Liver (tissue), 9 donors: ENCODE results near the gene MAGEA4. TPM values are rescaled to one million over a fixed set of nuclear protein-coding genes. Genes with fewer than 3 reads are reported as not detected.

ENCODE experiments used
- DNase-seq: peaks from one replicate; pipeline ENCODE4 v3.0.0-alpha.2; 2017; ENCODE audit warnings: low spot score
- H3K27ac ChIP-seq, 2 donors: one replicate each; pipeline ENCODE4 v1.7.0; 2013; ENCODE audit warnings: inconsistent platforms in 2 of 2, low read length in 2 of 2, control low read depth in 1 of 2, low read depth in 1 of 2, mild to moderate bottlenecking in 1 of 2
- H3K27me3 ChIP-seq, 4 donors: one replicate each; pipeline versions ENCODE4 v1.6.1 to v1.7.0; 2013; ENCODE audit warnings: low read length in 3 of 4, inconsistent platforms in 1 of 4, mild to moderate bottlenecking in 1 of 4, moderate library complexity in 1 of 4; ENCODE audit not compliant: control insufficient read depth in 4 of 4, insufficient read depth in 4 of 4
- H3K36me3 ChIP-seq, 4 donors: one replicate each; pipeline versions ENCODE4 v1.6.1 to v1.7.0; 2013; ENCODE audit warnings: low read length in 3 of 4, mild to moderate bottlenecking in 3 of 4, low read depth in 1 of 4, moderate library complexity in 1 of 4; ENCODE audit not compliant: control insufficient read depth in 4 of 4, insufficient read depth in 3 of 4
- H3K4me1 ChIP-seq, 4 donors: one replicate each; pipeline versions ENCODE4 v1.6.1 to v1.7.0; 2013; ENCODE audit warnings: low read length in 3 of 4, mild to moderate bottlenecking in 3 of 4, moderate library complexity in 1 of 4; ENCODE audit not compliant: control insufficient read depth in 4 of 4, insufficient read depth in 4 of 4
- H3K4me3 ChIP-seq, 3 donors: one replicate each; pipeline versions ENCODE4 v1.6.1 to v1.7.0; 2013; ENCODE audit warnings: low read length in 3 of 3, control low read depth in 1 of 3, low read depth in 1 of 3, mild to moderate bottlenecking in 1 of 3
- H3K9ac ChIP-seq, 2 donors: one replicate each; pipeline ENCODE4 v1.7.0; 2013; ENCODE audit warnings: low read length in 2 of 2, mild to moderate bottlenecking in 2 of 2, moderate library complexity in 2 of 2, control low read depth in 1 of 2, low read depth in 1 of 2
- H3K9me3 ChIP-seq, 4 donors: one replicate each; pipeline versions ENCODE4 v1.6.1 to v1.7.0; 2013; ENCODE audit warnings: low read length in 3 of 4; ENCODE audit not compliant: control insufficient read depth in 4 of 4
- EGR1 ChIP-seq, 2 donors: IDR thresholded peaks; 2 replicates each; pipeline ENCODE4 v1.6.1; 2016 to 2018; ENCODE audit warnings: antibody characterized with exemption in 2 of 2, low read depth in 2 of 2
- FOXA1 ChIP-seq: IDR thresholded peaks from 2 replicates; pipeline ENCODE4 v1.6.1; 2016; ENCODE audit warnings: antibody characterized with exemption
- FOXA2 ChIP-seq: IDR thresholded peaks from 2 replicates; pipeline ENCODE4 v1.6.1; 2016; ENCODE audit warnings: antibody characterized with exemption
- GABPA ChIP-seq, 2 donors: IDR thresholded peaks in 1 of 2; conservative IDR thresholded peaks in 1 of 2; 2 replicates each; pipeline ENCODE4 v1.6.1; 2016; ENCODE audit warnings: antibody characterized with exemption in 2 of 2, mild to moderate bottlenecking in 1 of 2, moderate library complexity in 1 of 2
- HNF4A ChIP-seq, 2 donors: conservative IDR thresholded peaks; 2 replicates each; pipeline ENCODE4 v1.6.1; 2016; ENCODE audit warnings: antibody characterized with exemption in 2 of 2, mild to moderate bottlenecking in 2 of 2
- HNF4G ChIP-seq: IDR thresholded peaks from 2 replicates; pipeline ENCODE4 v1.6.1; 2016; ENCODE audit warnings: antibody characterized with exemption
- JUND ChIP-seq, 2 donors: IDR thresholded peaks; 2 replicates each; pipeline ENCODE4 v1.6.1; 2016; ENCODE audit warnings: antibody characterized with exemption in 2 of 2
- NR2F2 ChIP-seq: IDR thresholded peaks from 2 replicates; pipeline ENCODE4 v1.6.1; 2016; ENCODE audit warnings: antibody characterized with exemption
- RAD21 ChIP-seq, 2 donors: IDR thresholded peaks; 2 replicates each; pipeline ENCODE4 v1.6.1; 2016; ENCODE audit warnings: antibody characterized with exemption in 2 of 2, mild to moderate bottlenecking in 2 of 2
- RXRA ChIP-seq, 2 donors: IDR thresholded peaks; 2 replicates each; pipeline ENCODE4 v1.6.1; 2017 to 2018; ENCODE audit warnings: antibody characterized with exemption in 2 of 2, mild to moderate bottlenecking in 1 of 2
- TAF1 ChIP-seq: conservative IDR thresholded peaks from 2 replicates; pipeline ENCODE4 v1.6.1; 2016; ENCODE audit warnings: antibody characterized with exemption, mild to moderate bottlenecking
- YY1 ChIP-seq: IDR thresholded peaks from 2 replicates; pipeline ENCODE4 v1.6.1; 2016; ENCODE audit warnings: antibody characterized with exemption, mild to moderate bottlenecking
- WGBS: extraction: QIAGEN DNeasy Blood & Tissue Kit; methylation state at CpG from one replicate; pipeline ENCODE4 v1.1.7; 2013; 5-methylcytosine and 5-hydroxymethylcytosine counted together
- polyA plus RNA-seq, 2 donors: library from polyadenylated mRNA; stranded (reverse) in 1 of 2; unstranded in 1 of 2; fragments of 200-250 nt in 1 of 2; fragments of >200 nt in 1 of 2; fragmentation: Nextera tagmentation in 1 of 2; extraction: Ambion mirVana in 1 of 2; gene quantifications; one replicate each; pipeline versions ENCODE4 v1.2.1 to v1.2.3, GENCODE V29; 2013 to 2015
- total RNA-seq, 2 donors: library from RNA; depleted of rRNA; stranded (reverse); fragments of >200 nt; gene quantifications; one replicate each; pipeline ENCODE4 v1.2.3, GENCODE V29; 2014
- TF ChIP-seq, protein P1 (sequence below): IDR thresholded peaks from 2 replicates; pipeline ENCODE4 v1.6.1; 2016; ENCODE audit warnings: antibody characterized with exemption
- TF ChIP-seq, protein P2 (sequence below): IDR thresholded peaks from 2 replicates; pipeline ENCODE4 v1.6.1; 2016; ENCODE audit warnings: antibody characterized with exemption
- TF ChIP-seq, protein P3 (sequence below): fragments of 150-350 bp; IDR thresholded peaks from 2 replicates; pipeline ENCODE4 v1.5.1; 2017; ENCODE audit warnings: improper control_type of control experiment, low read depth, low read length; ENCODE audit not compliant: missing input control
- TF ChIP-seq, protein P4 (sequence below): IDR thresholded peaks from 2 replicates; pipeline ENCODE4 v1.6.1; 2016; ENCODE audit warnings: antibody characterized with exemption, mild to moderate bottlenecking
- donor health status: healthy.
- donor health status: healthy.
- donor health status: healthy.
- donor health status: healthy.
- donor health status: healthy.

MAGEA4 gene
- total and polyA plus RNA-seq, 4 donors, result not detected

DNA sequence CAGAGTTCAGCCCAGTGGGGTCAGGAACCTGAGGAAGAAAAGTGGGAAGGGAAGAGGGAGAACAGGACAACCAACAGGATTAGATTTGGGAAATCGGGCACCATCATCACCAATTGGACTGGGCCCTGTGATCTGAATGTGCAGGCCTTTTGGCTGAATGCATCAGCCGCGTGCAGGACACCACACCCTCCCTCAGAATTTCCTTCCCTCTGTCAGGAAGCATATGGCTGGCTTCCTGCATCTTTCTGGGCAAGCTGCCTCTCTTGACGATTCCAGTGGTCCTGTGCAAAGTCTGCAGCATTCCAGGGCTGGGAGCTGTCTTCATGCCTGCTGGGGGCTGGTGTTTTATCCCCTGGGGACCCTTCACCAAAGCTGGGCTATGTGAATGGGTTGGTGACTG lies 16.4 kb downstream of the MAGEA4 start:
- no peaks in the 10 kb centered on the region for H3K36me3 ChIP-seq

DNA sequence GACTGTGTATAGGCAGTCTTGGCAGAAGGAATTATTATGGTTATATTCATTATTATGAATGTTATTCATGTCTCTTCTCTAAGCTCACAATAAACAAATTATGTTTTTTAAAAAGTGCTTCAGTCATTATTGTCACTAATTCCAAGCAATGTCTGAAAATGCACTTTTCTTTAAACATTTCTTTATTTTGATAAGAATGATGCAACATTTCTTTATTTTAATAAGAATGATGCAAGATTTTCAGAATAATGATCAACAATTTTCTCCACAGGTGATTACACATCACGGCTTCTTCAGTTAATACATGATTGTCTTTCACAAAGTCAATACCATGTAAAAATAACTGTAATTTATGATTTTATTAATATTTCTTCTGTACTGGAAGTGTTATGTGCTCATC lies 22.7 kb downstream of the MAGEA4 start:
- TF ChIP-seq YY1 (no peak), NR2F2 (no peak), FOXA2 (no peak), HNF4A (conservative IDR thresholded peaks at IDR 0.05) (no peak), RXRA (IDR thresholded peaks at IDR 0.05) (no peak), JUND (IDR thresholded peaks at IDR 0.05) (no peak), FOXA1 (no peak), GABPA (IDR thresholded peaks at IDR 0.05 in 1 of 2, conservative IDR thresholded peaks at IDR 0.05 in 1 of 2) (no peak), TAF1 (no peak), RAD21 (IDR thresholded peaks at IDR 0.05) (no peak), HNF4G (no peak)
- TF ChIP-seq, protein P1, sequence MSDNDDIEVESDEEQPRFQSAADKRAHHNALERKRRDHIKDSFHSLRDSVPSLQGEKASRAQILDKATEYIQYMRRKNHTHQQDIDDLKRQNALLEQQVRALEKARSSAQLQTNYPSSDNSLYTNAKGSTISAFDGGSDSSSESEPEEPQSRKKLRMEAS, result no peak
- TF ChIP-seq, protein P2, sequence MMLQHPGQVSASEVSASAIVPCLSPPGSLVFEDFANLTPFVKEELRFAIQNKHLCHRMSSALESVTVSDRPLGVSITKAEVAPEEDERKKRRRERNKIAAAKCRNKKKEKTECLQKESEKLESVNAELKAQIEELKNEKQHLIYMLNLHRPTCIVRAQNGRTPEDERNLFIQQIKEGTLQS, result no peak
- TF ChIP-seq, protein P3, sequence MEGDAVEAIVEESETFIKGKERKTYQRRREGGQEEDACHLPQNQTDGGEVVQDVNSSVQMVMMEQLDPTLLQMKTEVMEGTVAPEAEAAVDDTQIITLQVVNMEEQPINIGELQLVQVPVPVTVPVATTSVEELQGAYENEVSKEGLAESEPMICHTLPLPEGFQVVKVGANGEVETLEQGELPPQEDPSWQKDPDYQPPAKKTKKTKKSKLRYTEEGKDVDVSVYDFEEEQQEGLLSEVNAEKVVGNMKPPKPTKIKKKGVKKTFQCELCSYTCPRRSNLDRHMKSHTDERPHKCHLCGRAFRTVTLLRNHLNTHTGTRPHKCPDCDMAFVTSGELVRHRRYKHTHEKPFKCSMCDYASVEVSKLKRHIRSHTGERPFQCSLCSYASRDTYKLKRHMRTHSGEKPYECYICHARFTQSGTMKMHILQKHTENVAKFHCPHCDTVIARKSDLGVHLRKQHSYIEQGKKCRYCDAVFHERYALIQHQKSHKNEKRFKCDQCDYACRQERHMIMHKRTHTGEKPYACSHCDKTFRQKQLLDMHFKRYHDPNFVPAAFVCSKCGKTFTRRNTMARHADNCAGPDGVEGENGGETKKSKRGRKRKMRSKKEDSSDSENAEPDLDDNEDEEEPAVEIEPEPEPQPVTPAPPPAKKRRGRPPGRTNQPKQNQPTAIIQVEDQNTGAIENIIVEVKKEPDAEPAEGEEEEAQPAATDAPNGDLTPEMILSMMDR, result no peak

More for the DNA sequence above, 16.4 kb downstream of the MAGEA4 start:
- H3K9ac ChIP-seq, result no peak overlapping the region
- 55% methylated on average over 4 of the region's 4 CpGs for WGBS
- no peaks in the 10 kb centered on the region for H3K9me3 ChIP-seq
- TF ChIP-seq RAD21 (IDR thresholded peaks at IDR 0.05), result no peak
- TF ChIP-seq YY1, result no peak
- TF ChIP-seq, protein P1, result no peak
- no peak for TF ChIP-seq GABPA (IDR thresholded peaks at IDR 0.05 in 1 of 2, conservative IDR thresholded peaks at IDR 0.05 in 1 of 2)
- no peak for TF ChIP-seq JUND (IDR thresholded peaks at IDR 0.05)
- TF ChIP-seq, protein P4, sequence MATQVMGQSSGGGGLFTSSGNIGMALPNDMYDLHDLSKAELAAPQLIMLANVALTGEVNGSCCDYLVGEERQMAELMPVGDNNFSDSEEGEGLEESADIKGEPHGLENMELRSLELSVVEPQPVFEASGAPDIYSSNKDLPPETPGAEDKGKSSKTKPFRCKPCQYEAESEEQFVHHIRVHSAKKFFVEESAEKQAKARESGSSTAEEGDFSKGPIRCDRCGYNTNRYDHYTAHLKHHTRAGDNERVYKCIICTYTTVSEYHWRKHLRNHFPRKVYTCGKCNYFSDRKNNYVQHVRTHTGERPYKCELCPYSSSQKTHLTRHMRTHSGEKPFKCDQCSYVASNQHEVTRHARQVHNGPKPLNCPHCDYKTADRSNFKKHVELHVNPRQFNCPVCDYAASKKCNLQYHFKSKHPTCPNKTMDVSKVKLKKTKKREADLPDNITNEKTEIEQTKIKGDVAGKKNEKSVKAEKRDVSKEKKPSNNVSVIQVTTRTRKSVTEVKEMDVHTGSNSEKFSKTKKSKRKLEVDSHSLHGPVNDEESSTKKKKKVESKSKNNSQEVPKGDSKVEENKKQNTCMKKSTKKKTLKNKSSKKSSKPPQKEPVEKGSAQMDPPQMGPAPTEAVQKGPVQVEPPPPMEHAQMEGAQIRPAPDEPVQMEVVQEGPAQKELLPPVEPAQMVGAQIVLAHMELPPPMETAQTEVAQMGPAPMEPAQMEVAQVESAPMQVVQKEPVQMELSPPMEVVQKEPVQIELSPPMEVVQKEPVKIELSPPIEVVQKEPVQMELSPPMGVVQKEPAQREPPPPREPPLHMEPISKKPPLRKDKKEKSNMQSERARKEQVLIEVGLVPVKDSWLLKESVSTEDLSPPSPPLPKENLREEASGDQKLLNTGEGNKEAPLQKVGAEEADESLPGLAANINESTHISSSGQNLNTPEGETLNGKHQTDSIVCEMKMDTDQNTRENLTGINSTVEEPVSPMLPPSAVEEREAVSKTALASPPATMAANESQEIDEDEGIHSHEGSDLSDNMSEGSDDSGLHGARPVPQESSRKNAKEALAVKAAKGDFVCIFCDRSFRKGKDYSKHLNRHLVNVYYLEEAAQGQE, result no peak
- TF ChIP-seq, protein P2, result no peak
- TF ChIP-seq TAF1, result no peak
- TF ChIP-seq FOXA1, result no peak
- no peak for TF ChIP-seq RXRA (IDR thresholded peaks at IDR 0.05)
- TF ChIP-seq EGR1 (IDR thresholded peaks at IDR 0.05; ENCODE audit: low read depth in 2 of 2), result no peak
- no peak overlapping the region for H3K4me3 ChIP-seq
- H3K4me1 ChIP-seq, result no peaks in the 10 kb centered on the region
- no peak for DNase-seq
- H3K27me3 ChIP-seq, result no peaks in the 10 kb centered on the region
- H3K27ac ChIP-seq, result no peak overlapping the region

More for the DNA sequence above, 22.7 kb downstream of the MAGEA4 start:
- Histone ChIP-seq H3K27me3 (no peaks in the 10 kb centered on the region), H3K4me1 (no peaks in the 10 kb centered on the region), H3K9me3 (no peaks in the 10 kb centered on the region), H3K4me3 (no peak overlapping the region), H3K27ac (no peak overlapping the region), H3K9ac (no peak overlapping the region), H3K36me3 (no peaks in the 10 kb centered on the region)
- DNase-seq, result no peak
- WGBS, result 96% methylated on average over 1 of the region's 1 CpG
